HFF-Myc (cell line): Measurements from ENCODE around the gene VENTX.

Experiments
- DNase-seq: peaks from one replicate; pipeline ENCODE4 v3.0.0-alpha.2; 2011; ENCODE audit warnings: low read depth; ENCODE audit errors: extremely low read depth
- H3K4me3 ChIP-seq: replicated peaks from 2 replicates; pipeline ENCODE4 v1.5.1; 2011; ENCODE audit warnings: low read depth, mild to moderate bottlenecking, control low read depth, low read length
- CTCF ChIP-seq: IDR thresholded peaks from 2 replicates; pipeline ENCODE4 v1.5.1; 2012; ENCODE audit warnings: mild to moderate bottlenecking, low read depth, low read length, control low read depth; ENCODE audit errors: missing control alignments

The VENTX gene

DNA sequence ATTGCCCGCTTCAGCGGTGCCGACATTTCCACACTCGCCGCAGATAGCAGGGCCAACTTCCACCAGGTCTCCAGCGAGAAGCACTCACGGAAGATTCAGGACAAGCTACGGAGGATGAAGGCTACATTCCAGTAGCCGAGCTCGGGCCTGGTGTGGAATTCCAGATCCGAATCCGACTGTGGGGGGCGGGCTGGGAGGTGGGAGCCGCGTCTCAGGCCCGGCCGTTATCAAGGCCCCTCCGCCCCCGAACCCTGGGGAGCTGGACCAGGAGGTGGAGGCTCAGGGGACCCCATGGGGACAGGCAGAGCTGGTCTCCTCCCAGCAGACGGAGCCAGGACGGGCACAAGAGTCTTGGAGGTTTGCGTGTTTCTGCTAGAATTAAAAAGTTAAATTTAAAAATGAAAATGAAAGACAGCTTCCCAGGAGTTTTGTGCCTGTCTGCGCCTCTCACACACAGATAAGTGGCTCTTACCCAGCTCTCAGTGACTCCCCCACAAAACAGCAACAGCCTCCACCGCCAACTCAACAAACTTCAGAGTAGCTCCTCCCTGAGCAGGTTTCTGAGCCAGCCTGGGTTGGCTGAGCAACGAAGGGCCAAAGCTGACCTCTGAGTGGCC, 12.8 kb upstream of the VENTX start:
- no peak overlapping the region for H3K4me3 ChIP-seq
- no peak for DNase-seq
- no peak for TF ChIP-seq CTCF

- H3K4me3 ChIP-seq = no peak overlapping the region
- DNase-seq = no peak
- TF ChIP-seq CTCF = no peak
Measured at GRCh38 chr10:133225707-133226191, 11.9 kb upstream of the VENTX start.

DNA sequence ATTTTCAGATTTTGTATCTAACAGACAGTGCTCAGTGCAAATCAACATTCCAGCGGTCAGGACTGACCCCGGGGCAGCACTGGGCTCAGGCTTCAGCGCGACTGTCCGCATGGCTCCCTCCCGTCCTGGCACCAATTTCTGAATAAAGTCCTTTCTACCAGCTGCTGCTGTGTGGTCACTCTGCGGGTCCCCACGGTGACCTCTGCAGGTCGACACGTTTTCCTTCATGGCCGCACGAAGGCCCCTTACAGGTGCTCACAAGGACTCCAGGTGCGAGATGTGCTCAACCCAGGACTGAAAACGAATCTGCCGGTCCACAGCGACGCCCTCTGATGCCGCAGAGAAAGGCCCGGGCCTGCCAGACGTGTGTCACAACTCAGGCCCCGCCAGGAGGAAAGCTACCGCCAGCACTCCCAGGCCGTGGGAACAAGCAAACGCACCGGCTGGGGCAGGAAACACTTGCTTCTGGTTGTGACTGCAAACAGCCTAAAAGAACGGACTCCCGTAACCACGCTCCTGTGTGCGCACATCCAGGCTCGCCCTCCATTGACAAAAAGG, 11.3 kb upstream of the VENTX start:
- H3K4me3 ChIP-seq = no peak overlapping the region
- no peak for DNase-seq
- no peak for TF ChIP-seq CTCF

- no peak overlapping the region for H3K4me3 ChIP-seq
- DNase-seq = no peak
- TF ChIP-seq CTCF = no peak
Measured at GRCh38 chr10:133227256-133227655, 10.4 kb upstream of the VENTX start.

- H3K4me3 ChIP-seq = no peak overlapping the region
- DNase-seq = no peak
- no peak for TF ChIP-seq CTCF
Measured at GRCh38 chr10:133229265-133230043, 8.2 kb upstream of the VENTX start.

GRCh38 chr10:133230044-133230361, 7.7 kb upstream of the VENTX start, which contains the start of gene UTF1:
UTF1 (plus strand) TSS chr10:133230217; CDS start chr10:133230289, 72 bp downstream.
- DNase-seq = no peak
- no peak within 1 kb of the TSS for H3K4me3 ChIP-seq
- TF ChIP-seq CTCF = no peak
